NCI-H82 treated with DMSO at 0.1 percent for 48 hours (cell line): ENCODE data around the gene BTBD16.

Source experiments
- DNase-seq: peaks from one replicate; lab custom pipeline; 2025; ENCODE audit not compliant: unreplicated experiment; lab: John Stamatoyannopoulos, UW

BTBD16 gene

DNA sequence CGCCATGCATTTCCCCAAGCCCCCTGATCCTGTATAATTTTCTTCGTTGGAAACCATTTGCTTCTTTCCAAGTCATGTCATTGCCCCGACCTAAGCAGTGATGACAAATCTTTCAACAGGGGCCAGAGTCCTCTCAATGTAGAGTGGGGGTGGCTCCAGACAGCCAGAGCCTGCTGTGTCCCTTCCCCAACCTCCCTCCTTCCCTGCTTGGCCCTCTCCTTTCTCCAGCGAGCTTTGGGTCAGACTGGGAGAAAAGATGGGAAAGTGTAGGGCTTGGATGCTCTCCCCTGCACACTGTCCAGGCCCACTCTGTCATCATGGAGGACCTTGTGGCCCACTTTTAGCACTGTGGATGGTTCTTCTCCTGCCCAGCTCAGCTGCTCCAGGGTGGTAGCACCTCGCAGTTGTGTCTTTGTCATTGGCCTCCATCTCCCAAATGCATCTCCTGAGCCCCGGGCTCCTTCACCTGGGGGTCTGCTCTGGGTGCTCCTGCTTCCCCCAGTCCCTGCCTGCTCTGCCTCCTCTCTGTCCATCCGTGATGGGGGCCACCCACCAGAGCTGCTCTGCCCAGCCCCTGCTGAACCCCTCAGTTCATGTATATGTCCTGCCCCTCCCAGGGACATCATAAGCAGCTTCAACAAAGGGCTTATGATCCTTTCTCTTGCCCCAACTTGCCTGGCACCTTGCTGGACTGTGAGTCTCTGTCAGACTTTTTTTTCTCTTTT is 37.5 kb downstream of the BTBD16 start:
- no peak for DNase-seq

DNA sequence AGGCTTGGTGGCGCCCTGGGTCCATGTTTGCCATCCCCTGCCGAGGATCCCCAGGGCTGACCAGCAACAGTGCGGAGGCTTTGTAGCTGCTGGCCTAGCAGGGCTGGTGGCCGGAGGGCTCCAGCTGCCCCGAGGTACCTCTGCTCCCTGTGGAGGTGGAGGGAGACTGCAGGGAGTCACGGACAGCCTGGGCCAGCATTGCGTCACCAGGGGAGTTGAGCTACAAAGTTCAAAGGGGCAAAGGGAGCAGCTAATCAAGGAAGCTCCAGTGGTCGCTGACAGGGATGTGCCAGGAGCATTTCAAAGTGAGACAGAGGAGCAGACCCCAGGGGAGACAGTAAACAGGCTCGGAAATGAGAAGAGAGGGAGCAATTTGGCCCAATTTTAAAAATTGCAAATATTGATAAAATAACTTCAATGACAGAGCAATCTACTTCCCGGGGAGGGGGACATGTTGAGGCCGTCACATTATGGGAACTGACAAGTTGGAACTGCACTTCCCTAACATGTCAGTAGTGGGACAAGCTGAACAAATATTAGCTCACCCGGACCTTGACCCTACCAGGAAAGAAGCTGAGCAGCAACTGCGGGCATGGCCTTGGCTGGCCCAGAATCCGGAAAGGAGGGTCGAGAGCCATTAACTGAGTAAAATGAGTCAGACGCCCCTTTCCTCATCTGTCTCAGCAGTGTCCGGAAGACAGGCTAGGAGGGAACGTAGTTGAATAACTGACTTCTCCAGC is 39.4 kb downstream of the BTBD16 start:
- DNase-seq, result no peak

DNA sequence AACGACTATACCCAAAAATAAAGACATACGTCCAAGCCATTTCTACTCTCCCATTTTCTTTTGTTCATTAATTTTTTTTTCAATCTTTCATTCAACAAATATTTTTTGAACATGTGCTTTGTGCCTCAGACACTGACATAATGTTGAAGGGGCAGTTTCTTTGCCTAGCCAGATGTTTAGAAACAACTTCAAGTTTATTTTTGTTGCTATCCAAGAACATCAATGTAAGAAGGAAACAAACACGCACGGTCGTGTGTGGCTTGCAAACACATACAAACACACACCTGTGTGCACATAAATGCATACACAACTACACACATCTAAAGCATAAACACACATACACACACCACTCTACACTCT is 39.9 kb downstream of the BTBD16 start:
- DNase-seq, result no peak

DNA sequence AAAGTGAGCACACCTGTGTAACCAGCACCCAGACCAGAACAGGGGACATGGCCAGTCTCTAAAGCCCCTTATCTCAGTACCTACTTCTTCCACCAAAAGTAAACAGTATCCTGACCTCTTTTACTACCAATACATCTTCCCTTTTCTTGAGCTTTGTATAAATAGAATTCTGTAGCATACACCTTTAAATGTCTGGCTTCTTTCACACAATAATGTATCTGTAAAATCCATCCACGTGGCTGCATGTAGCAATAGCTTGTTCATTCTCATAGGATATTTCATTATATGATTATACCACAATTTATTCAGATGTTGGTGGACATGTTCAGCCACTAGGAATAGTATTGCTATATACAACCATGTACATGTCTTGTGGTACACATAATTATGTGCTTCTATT is 40.6 kb downstream of the BTBD16 start:
- no peak for DNase-seq

DNA sequence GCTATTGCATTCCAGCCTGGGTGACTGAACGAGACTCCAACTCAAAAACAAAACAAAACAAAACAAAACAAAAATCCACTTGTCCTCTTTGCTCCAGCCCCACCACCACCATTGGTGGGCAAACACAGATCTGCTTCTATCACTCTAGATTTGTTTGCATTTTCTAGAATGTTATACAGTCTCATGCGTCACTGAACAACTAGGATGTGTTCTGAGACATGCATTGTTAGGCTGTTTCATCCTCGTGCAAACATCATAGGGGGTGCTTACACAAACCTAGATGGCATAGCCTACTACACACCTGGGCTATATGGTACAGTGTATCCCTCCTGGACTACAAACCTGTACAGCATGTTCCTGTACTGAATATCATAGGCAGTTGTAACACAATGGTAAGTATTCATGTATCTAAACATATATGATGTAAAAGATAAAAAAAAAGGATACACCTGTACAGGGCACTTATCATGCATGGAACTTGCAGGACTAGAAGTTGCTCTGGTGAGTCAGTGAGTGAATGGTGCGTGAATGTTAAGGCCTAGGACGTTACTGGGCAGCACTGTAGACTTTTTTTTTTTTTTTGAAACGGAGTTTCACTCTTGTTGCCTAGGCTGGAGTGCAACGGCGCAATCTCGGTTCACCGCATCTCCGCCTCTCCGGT is 45.3 kb downstream of the BTBD16 start:
- DNase-seq, result no peak

DNA sequence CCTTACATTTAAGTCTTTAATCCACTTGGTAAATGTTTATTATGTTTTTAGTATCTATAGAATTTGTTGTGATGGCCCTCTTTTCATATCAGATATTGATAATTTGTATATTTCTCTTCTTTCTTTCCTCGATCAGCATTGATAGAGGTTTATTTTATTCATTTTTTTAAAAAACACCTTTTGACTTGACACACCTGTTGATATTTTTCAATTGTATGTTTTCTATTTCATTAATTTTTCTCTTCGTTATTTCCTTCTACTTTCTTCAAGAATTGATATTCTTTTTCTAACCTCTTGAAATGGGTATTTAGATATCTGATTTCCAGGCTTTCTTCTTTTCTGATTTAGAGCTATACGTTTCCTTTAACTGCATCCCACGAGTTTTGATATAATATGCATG is 50.9 kb downstream of the BTBD16 start:
- DNase-seq, result no peak

DNA sequence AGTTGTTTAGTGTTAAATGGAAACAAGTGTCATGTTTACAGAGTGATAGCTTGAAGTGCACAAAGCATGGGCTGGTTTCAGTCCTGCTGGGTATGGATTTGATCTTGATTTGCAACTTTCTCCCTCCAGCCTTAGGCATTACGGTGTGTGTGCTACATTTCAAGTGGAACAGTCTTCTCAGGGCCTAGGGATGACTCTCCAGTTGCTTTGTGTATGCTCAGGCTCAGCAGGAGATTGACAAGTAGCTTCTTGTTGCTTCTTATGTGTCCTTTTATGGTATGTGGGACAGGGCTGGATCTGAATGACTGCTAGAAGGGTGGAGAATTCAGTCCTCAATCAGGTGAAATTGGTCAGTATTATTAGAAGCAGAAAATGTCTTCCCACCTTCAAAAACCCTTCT is 52.1 kb downstream of the BTBD16 start:
- DNase-seq, result no peak

DNA sequence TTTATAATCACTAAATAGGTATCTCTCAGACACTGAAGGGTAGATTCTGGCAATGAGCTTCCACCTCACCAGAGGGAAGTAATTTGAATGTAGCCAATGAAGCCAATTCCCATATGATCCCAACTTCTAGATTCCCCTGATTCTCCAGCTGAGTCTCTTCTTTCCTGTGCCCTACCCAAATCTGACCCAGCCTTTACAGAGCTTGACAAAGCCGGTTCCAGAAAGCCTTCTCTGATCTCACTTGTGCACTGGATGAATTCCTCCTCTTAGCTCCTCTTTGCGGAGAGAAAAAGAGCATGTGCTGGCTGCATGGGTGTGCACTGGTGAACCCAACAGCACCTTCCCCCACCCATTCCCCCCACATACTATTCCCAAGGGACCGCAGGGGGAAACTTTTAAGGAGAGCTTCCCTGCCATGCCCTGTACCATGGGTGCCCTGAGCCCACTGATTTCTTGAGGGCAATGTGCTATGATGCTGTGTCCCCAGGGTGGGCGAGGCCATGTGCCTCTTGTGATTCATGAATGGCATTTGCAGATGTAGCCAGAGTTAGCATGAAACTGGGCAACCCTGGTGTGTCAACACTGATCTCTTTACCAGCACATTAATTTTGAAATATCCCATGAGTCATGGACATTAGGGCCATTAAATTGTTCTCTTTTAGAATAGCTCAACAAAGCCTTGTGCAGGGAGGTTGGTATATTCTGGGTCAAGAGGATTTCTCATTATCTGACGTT is 53.0 kb downstream of the BTBD16 start:
- no peak for DNase-seq

DNA sequence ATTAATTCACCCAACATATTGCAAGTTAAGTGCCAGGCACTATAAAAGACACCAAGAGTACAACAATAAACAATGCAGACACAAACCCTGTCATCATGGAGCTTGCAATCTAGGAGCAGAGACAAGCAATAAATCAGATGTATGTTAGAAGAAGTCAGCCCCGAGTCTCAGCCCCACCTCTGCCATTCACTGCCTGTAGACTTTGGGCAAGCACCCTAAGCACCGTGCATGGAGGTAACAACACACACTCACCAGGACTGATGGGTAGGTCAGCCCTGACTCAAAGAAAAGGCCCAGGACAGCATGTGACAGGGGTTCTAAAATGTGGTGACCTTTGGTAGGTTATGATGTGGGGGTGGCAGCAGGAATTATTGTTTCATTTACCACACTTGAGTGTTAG is 54.1 kb downstream of the BTBD16 start:
- no peak for DNase-seq

DNA sequence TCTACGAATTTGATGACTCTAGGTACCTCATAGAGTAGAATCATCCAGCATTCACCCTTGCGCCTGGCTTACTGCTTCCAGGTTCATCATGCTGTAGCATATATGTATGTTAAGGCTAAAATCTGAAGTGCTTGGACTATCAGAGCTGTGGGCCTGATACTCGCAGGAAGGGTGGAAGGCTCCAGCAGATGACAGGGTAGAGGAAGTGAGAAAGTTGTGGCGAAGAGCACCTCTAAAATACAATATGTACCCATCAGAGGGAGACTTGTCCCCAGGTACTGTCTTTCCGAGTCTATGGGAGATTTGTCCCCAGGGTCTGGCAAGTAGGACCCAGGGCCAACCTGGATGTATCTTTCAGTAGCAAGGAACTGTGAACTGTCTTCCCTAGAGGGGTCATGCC is 55.3 kb downstream of the BTBD16 start:
- no peak for DNase-seq

DNA sequence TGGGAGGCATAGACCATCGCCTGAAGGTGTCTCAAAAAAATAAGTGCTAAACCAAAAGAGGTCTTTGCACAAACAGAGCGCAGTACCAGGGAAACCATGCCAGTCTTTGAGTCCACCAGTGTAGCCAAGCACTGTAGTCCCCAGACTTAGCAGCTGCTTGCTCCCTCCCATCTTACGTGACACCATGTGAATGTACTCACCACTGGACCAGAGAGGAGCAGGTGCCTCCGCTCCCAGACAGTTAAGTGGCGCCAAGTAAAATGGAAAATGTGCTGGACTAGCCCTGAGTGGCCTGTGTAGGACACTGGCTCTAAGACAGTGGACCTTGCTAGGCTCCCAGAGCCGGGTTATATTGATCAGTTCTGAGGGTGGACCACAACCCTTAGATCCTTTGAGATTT is 55.7 kb downstream of the BTBD16 start:
- no peak for DNase-seq

DNA sequence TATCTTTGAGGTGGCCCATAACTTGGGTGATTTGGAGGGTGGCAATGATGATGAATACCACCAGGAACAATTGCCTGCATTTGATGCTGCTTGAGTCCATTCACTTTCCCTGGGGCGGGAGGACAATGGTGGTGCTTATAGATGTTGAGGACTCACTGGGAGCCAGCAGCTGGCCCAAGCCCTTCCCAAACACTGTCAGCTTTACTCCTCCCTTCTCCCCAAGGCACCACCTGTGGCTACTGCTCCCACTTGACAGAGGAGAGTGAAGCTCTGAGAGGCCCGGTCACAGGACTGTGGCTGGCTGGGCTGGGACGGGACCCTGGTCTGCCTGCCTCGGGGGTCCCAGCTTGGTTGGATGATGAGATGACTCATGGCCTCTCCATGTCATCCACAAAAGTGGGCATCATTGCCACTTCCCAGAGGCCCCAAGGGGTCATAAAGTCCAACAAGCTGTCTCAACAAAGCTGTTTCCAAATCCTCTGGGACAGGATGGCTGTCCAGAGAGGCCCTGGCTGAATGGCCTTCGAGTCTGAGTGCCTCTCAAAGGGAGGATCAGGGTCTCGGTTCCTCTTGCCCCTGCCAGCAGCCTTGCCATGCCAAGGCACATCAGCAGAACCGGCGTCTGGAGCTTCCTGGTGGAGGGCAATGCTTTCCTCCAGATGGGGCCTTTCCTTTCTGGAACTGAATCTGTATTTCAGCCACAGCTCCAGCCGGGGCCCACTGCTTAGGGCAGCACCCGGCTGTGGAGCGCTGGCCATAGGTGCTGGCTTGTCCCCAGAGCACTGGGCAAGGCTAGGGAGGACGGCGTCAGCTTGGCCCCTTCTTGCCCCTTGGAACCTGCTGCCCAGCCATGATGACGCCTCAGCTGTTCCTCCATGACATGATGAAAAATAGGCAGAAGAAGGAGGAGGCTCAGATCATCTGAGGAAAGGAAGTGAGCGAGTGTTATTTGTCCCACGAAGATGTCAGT is 56.4 kb downstream of the BTBD16 start:
- no peak for DNase-seq

DNA sequence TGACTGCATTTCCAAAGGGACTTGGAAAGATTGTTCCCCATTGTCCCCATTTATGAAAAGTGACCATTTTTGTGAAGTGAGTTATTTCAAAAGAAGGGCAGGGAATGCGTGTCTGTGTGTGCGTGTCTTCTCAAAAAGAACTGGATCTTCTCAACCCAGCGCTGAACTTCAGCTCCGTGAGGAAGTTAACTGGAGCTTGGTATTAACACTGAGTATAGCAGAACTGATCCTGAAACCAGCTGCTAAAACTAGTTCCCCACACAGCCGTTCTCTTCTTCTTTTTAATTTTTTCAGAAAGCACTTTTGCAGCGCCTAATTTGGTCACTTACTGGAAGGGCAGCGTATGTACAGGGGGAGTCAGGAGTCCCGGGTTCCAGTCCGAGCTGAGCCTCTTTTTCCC is 57.6 kb downstream of the BTBD16 start:
- no peak for DNase-seq

DNA sequence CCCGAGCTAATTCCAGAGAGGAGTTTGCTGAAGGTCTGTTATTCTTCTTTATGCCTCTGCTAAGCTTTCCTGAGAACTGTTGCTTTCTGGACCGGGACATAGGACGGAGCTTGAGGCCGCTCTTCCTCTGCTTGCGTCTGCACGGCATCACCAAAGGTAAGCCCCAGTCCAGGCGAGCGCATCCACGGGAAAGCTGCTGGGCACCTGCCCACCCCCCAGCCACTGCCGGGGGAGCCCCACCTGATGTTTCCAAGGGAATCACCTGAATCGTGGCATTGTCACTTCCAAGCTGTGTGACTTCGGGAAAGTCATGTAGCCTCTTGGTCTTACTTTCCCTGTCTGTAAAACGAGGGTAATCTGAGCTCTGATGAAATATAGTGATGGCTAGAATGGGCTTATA is 58.3 kb downstream of the BTBD16 start:
- no peak for DNase-seq

DNA sequence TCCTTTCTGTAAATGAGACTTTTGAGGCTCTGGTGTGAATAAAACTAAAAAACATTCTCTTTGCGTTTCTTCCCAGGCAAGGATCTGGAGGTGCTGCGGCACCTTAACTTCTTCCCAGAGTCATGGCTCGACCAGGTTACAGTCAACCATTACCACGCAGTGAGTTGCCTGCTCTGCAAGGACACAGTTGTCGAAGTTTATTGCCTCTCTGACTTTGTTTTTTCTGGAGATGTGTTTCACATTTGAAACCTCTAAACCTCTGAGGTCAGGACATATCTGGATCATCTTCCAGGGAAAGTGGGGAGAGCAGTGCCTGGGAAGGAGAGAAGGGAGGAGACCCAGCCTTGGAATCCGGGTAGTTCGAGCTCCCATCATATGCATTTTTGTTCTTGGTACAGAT is 60.0 kb downstream of the BTBD16 start:
- no peak for DNase-seq

DNA sequence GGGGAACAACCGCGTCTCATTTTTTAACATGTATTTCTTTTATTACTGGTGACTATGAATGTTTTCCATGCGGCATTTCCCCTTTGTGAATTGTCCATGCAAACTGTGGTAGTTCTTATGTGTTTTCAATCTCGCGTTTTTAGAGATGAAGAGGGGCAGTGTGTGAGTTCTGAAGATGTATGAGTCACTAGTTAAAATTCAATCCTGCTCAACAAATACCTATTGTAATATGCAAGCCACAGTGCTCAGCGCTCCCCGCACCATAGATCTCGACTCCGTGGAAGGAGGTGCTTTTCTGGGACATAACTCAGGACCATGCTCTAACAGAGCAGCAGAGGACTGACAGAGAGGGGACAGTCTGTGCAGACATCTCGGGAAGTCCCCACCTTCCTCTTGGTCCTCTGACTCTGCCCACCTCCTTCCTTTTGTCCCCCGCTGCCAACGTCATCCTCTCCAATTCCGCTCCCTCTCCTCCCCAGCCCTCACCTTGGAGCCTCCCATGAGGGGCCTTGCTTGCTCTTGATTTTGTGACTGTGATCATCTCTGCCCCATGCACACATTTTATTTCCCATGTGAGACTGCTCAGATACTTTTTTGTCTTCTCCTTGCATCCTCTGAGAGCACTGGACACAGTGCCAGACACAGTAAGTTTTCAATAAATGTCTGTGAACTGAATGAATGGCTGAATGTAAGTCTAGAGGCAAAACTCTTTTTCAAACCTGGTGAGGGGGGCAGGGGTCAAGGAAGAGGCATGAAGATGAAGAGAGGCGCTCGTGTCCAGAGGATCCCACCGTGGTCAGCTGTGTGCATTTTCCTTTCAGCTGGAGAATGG is 60.7 kb downstream of the BTBD16 start:
- no peak for DNase-seq

DNA sequence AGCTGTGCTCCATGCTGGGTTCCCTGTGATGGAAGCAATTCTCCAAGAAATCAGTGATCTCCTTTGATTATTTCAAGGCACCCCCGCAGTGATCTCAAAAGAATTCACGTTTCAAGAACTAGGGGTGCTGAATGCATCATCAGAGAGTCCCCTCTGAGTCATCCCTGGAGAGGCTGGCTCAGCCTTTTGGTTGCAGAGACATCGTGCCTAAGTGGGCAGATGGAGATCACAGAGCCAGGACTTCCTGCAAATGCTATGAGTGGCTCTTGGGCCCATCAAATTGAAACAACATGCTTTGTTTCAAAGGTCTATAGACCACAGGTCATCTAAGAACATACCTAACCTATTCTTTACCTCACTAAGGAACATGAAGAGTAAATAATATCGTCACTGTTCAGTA is 61.9 kb downstream of the BTBD16 start:
- no peak for DNase-seq

DNA sequence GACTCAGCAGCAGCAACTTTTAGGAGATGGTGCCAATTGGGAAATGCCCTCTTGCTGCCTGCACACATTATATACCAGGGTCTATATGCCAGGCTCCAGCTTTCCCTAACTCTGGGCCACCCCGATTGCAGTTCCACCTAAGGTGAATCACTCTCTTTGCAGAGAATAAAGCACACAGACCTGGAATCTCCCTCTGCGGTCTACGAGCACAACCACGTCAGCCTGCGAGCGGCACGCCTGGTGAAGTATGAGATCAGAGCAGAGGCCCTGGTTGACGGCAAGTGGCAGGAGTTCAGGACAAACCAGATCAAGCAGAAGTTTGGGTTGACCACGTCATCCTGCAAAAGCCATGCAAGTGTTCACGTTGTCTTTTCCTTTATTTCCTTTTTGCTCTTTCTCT is 65.2 kb downstream of the BTBD16 start:
- no peak for DNase-seq

DNA sequence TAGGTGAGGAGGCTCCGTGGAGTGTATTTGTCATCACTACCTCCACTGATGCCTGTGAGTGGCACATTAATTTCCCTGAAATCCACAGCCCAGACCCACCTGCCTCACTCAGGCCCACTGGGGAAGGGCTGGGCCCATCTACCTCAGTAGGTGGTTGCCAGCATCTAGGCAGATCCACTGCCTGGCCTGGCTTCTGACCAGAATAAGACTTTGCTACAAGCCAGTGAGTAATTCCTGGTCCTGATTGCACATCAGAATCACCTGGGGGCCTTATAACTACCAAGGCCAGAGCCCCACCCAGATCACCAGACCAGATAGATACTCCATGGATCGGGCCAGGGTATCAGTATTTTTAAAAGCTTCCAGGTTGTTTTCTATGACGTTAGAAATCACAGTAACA is 65.9 kb downstream of the BTBD16 start:
- no peak for DNase-seq
